Activated B cell treated with CpG ODN at 0.5 μM for 24 hours (primary cell): ENCODE data around the gene PARD6B. TPM values are rescaled to one million over a fixed set of nuclear protein-coding genes. Genes with fewer than 3 reads are reported as not detected.

Source experiments
- ATAC-seq: fragments of 200-7000 bp; cut with Tn5 transposase; one replicate; pipeline ENCODE4 v1.10.0; 2021; ENCODE audit warnings: low read depth, mild to moderate bottlenecking, moderate library complexity
- CTCF ChIA-PET: fragments of 350-600 bp; sonication (Branson Sonifier 250); formaldehyde crosslinking; loops from one replicate; lab custom pipeline; 2021; ENCODE audit warnings: antibody characterized with exemption; lab: Charles Lee
- POLR2A ChIA-PET: fragments of 350-600 bp; sonication (Branson Sonifier 250); formaldehyde crosslinking; loops from one replicate; lab custom pipeline; 2021; ENCODE audit warnings: antibody characterized with exemption; lab: Charles Lee
- DNase-seq: peaks from one replicate; pipeline ENCODE4 v3.0.0; 2022
- H3K27ac Mint-ChIP-seq: one replicate; pipeline ENCODE4 v1.8.0; 2020; ENCODE audit warnings: mixed read lengths
- H3K27me3 Mint-ChIP-seq: one replicate; pipeline ENCODE4 v1.8.0; 2021; ENCODE audit warnings: mixed read lengths
- H3K36me3 Mint-ChIP-seq: one replicate; pipeline ENCODE4 v1.8.0; 2021; ENCODE audit warnings: low read depth, mixed read lengths
- H3K4me1 Mint-ChIP-seq: one replicate; pipeline ENCODE4 v1.8.0; 2021; ENCODE audit warnings: mixed read lengths
- H3K4me3 Mint-ChIP-seq: one replicate; pipeline ENCODE4 v1.8.0; 2020; ENCODE audit warnings: mild to moderate bottlenecking, mixed read lengths
- H3K9me3 Mint-ChIP-seq: one replicate; pipeline ENCODE4 v1.8.0; 2020; ENCODE audit warnings: mixed read lengths
- intact Hi-C: fragments of 100-400 bp; cut with micrococcal nuclease; formaldehyde crosslinking; loops from one replicate; pipeline ENCODE4 v1.15.1; 2024
- total RNA-seq: library from RNA; stranded (reverse); gene quantifications from 2 replicates; pipeline ENCODE4 v1.2.3, GENCODE V29; 2022
- TF ChIP-seq, protein P1 (sequence below): fragments of 200-600 bp; IDR thresholded peaks from one replicate; pipeline ENCODE4 v1.8.0; 2022; ENCODE audit warnings: antibody characterized with exemption, mild to moderate bottlenecking

PARD6B gene
- total RNA-seq, 1 donor from 2014 or later = 5.7 TPM

GRCh38 chr20:50686821-50687220 is 44.6 kb upstream of the PARD6B start:
- Mint-ChIP-seq H3K4me1 (peaks cover 8% of the 10 kb centered on the region), H3K27me3 (peaks cover 39% of the 10 kb centered on the region), H3K9me3 (no peaks in the 10 kb centered on the region), H3K4me3 (no peak overlapping the region), H3K36me3 (no peaks in the 10 kb centered on the region), H3K27ac (no peak overlapping the region)
- no peak for DNase-seq
- ChIA-PET CTCF (no interaction called here), POLR2A (interaction anchor here (0.5 kb wide), 1 partner anchor 125 kb away, joined by 4 read pairs; no protein-coding TSS in a partner anchor)
- TF ChIP-seq, protein P1, sequence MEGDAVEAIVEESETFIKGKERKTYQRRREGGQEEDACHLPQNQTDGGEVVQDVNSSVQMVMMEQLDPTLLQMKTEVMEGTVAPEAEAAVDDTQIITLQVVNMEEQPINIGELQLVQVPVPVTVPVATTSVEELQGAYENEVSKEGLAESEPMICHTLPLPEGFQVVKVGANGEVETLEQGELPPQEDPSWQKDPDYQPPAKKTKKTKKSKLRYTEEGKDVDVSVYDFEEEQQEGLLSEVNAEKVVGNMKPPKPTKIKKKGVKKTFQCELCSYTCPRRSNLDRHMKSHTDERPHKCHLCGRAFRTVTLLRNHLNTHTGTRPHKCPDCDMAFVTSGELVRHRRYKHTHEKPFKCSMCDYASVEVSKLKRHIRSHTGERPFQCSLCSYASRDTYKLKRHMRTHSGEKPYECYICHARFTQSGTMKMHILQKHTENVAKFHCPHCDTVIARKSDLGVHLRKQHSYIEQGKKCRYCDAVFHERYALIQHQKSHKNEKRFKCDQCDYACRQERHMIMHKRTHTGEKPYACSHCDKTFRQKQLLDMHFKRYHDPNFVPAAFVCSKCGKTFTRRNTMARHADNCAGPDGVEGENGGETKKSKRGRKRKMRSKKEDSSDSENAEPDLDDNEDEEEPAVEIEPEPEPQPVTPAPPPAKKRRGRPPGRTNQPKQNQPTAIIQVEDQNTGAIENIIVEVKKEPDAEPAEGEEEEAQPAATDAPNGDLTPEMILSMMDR = no peak
- no peak for ATAC-seq
- intact Hi-C loops = no loop called here

- POLR2A ChIA-PET = no interaction called here
- TF ChIP-seq, protein P1 = no peak
- Mint-ChIP-seq H3K4me1 (peaks cover 8% of the 10 kb centered on the region), H3K27ac (no peak overlapping the region), H3K36me3 (no peaks in the 10 kb centered on the region), H3K27me3 (peaks cover 48% of the 10 kb centered on the region), H3K9me3 (no peaks in the 10 kb centered on the region), H3K4me3 (no peak overlapping the region)
- intact Hi-C loops = no loop called here
- CTCF ChIA-PET = no interaction called here
- no peak for ATAC-seq
- no peak for DNase-seq
These were observed 43.0 kb upstream of the PARD6B start for GRCh38 chr20:50688256-50688975.

DNA sequence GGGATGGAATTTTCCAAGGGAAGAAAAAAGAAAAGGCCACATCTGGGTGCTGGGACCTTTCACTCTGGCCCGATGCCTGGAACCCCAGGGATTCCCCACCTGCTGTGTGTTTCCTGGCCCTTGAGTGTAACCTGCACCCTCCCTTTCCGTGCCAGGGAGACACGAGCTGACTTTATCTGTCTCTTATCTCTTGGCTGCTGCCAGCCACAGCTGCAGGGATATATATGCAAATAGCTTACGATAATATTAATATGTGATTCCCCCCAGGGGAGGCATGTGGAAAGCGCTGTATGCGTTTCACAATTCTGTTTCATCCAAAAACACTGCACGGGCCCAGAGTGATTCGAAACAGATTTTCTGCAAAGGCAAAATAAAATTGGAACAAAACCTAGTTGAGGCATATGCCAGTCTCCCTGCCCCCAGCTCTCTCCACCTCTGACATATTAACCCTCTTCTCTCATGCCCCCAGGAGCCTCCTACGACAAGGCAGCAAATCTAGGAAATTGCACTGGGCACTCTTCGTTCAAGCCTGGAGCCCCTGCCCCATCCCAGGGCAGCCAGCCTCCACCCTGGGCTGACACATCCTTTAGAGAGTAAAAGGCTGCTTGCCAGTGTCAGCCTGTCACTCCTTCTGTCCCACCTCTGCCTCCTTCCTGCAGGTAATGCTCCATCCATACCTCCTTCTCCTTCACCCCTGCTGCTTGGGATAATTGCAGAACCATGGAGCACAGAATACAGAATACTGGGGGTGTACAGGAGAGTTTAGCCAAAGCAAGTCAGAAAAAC is 41.3 kb upstream of the PARD6B start:
- H3K4me3 Mint-ChIP-seq = no peak overlapping the region
- no peaks in the 10 kb centered on the region for H3K9me3 Mint-ChIP-seq
- POLR2A ChIA-PET = no interaction called here
- no peaks in the 10 kb centered on the region for H3K36me3 Mint-ChIP-seq
- ATAC-seq (no peak), DNase-seq (no peak)
- H3K27ac Mint-ChIP-seq = no peak overlapping the region
- H3K4me1 Mint-ChIP-seq = peaks cover 8% of the 10 kb centered on the region
- intact Hi-C loops = no loop called here
- TF ChIP-seq, protein P1 = no peak
- peaks cover 48% of the 10 kb centered on the region for H3K27me3 Mint-ChIP-seq
- CTCF ChIA-PET = no interaction called here

- TF ChIP-seq, protein P1 = no peak
- no peak within 1 kb of the TSS for H3K27ac Mint-ChIP-seq
- peaks cover 8% of the 10 kb centered on the region for H3K4me1 Mint-ChIP-seq
- H3K9me3 Mint-ChIP-seq = no peaks in the 10 kb centered on the region
- CTCF ChIA-PET = no interaction called here
- H3K27me3 Mint-ChIP-seq = peaks cover 48% of the 10 kb centered on the region
- POLR2A ChIA-PET = no interaction called here
- intact Hi-C loops = no loop called here
- DNase-seq = no peak
- no peak within 1 kb of the TSS for H3K4me3 Mint-ChIP-seq
- no peaks in the 10 kb centered on the region for H3K36me3 Mint-ChIP-seq
- no peak for ATAC-seq
These were observed 40.5 kb upstream of the PARD6B start, which contains the start of gene RIPOR3 for GRCh38 chr20:50690650-50691572. Gene RIPOR3 (minus strand): TSS chr20:50691542. CDS start chr20:50691128, 414 bp downstream.
